Glomerular visceral epithelial cell (primary cell): ENCODE data around the gene KIAA1217.

Experiments used
- DNase-seq: peaks from one replicate; pipeline ENCODE4 v3.0.0-alpha.2; 2016; ENCODE audit errors: extremely low spot score

The KIAA1217 gene

DNA sequence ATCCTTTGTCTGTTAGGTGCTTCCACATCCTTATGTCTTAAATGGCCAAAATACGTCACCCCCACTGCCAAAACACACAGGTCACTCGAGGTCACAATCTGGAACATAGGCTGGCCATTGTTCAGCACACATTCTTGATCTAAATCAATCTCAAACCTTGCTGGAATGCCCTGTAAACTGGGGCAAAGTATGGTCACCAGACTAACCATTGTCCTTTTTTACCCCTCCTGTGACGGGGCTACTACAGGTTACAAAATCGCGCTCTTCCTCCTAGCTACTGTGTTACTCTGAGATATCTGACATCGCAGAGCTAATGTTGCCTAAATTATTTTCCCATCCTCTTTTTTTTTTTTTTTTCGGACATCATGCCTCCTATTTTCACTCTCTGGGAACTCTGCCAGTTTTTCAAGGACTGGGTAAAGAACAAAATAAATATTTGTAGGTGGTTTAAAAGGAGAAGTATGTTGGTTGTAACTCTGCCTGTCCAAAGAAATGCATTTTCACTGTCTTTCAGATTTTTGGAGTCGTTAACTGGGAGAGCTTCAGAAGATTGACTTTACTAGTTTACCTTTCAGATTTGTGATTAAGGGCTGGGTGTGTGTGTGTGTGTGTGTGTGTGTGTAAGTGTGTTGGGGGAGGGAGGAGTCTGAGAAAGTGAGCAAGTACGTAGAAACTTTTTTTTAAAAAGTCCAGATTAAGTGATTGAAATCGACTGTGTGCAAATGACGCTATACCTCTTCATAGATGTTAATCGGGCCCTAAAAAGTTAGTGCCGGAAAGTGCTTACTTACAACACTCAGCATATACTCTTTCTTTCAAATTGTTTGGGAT is 942 bp upstream of the KIAA1217 start:
- DNase-seq: no peak

DNA sequence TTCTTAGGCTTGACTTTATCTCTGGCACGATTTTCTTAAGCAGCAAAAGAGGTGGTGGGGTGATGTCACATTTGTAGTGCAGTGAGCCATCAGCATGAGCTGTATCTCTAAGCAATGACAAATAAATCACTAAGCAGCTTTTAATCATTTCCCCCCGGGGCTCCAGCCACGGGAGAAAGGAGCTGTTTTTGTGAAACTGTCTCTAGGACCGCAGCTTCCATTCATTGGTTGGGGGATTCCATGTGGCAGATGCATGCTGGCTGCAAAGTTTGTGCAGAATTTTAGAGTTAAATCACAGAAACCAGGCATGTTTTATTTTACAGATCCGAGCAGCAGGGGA is 464 bp downstream of the KIAA1217 start:
- peak; percentile 54 for DNase-seq

DNA sequence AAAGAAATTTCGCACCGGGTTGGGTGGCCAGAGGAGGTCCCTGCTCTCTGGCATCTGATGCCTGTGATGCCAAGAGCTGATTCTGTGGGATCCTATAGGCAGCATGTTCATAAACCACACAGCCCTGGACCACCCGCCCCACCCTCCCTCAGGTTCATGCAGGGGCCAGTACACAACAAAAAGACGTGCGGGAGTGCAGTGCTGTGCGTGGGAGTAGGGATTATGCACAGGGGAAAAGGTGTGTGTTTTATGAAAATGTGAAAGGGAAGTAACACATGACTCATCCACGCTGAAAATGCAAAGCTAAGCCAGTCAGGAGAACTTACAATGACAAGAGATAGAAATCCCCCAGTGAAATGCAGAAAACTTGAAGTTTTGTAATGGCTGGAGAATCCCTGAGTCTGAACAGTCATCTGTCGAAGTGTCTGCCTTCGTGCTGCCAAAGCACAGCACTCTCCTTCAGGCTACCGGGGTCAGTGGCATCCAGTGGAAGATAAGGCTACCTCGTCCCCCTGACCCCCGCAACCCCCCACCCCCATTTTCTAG is 1.1 kb downstream of the KIAA1217 start:
- DNase-seq: peak; percentile 56

DNA sequence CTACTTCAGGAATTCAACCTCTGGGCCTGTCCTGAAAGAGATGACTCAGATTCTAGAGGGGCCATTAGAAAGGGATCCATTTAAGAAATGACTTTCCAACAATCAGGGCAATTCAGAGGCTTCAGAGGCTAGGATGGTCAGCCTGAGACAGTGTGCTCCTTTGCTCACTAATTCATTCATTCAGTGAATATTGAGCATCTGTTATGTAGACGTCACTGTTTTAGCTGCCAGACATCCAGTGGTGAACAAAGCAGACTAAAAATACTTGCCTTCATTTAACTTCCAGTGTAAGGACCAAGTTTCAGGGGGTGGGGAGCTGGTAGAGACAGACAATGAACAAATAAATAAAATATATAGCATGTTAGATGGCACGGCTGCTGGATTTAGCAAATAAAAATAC is 1.6 kb downstream of the KIAA1217 start:
- no peak for DNase-seq

DNA sequence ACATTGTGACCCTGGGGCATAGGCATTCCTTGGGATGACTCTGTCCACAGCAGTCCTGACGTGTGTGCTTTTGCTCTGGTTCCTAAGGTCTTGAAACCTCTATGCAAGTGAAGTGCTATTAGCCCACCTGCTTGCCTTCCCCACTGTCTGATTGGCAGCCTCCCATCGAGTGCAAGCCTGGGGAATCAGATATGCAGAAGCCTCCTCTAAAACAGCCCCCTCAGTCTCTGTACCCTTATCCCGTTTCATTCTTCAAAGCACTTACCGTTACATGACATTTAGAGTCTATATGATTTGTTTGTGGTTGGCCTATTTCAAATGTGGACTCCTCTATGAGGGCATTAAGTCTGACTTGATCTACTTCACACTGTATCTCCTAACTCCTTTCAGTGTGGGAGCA is 4.3 kb downstream of the KIAA1217 start:
- DNase-seq: no peak

DNA sequence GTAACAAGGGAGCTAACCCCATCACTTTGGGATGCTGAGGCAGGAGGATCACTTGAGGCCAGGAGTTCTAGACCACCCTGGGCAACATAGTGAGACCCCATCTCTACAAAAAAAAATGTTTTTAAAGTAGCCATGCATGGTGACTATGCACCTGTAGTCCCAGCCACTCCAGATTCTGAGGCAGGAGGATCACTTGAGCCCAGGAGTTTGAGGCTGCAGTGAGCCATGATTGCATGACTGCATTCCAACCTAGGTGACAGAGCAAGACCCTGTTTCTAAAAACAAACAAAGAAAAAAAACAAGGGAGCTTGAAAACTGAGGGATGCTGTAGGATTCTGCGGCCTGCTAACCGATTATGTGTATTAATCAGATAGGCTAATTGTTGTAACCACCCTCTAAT is 4.9 kb downstream of the KIAA1217 start:
- DNase-seq: no peak

DNA sequence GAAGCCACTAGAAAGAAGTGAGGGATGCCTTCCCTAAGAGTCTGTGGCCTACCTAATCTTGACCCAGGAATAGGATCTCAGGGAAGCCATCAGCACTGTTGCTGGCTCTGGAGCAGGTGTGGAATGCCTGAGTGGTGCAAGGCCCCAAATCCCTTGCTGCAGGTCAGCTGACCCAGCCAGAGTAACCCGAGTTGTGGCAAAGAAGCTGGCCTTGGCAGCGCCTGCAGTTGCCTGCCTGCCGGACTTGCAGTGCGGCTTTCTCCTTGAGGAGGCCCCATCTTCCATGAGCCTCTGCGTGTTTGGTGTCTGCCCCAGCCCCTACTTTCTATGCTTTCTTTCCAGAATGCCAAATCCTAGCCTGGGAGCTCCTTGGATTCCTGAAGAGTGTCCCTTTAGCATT is 5.8 kb downstream of the KIAA1217 start:
- DNase-seq: no peak

DNA sequence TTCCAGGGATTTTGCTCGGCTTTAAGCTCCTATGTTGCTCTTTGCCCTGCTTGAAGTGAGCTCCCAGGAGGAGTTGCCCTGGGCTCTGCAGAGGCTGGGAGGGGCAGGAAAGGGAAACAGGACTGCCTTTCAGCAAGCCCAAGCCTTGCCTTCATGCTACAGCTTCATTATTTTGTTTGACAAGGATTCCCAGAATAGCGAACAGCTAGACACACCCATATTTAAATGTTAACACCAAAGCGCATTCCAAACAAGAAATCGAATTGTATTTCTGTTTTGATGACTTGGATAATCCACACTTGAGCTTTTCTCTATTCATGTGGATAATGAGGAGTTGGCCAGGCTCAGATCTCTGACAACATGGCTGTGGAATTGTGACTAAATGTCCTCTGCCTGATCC is 6.3 kb downstream of the KIAA1217 start:
- DNase-seq: no peak

DNA sequence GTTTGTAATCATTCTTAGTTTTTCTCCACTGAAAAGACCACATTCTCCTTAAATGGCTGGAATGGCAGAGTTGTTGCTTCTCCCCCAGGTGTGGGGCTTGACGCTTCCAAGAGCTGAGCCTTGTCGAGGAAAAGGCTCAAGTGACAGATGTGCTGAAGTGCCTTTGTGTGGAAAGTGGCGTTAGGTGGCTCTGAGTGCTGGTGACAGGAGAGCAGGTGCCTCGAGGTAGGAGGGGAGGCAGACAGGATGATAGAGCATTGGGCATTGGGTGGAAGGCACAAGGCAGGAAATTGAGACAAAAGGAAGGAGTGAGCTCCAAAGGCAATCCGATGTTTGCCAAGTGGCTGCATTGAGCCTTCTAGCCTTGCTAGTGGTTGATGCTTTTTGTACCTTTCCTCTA is 6.7 kb downstream of the KIAA1217 start:
- no peak for DNase-seq

DNA sequence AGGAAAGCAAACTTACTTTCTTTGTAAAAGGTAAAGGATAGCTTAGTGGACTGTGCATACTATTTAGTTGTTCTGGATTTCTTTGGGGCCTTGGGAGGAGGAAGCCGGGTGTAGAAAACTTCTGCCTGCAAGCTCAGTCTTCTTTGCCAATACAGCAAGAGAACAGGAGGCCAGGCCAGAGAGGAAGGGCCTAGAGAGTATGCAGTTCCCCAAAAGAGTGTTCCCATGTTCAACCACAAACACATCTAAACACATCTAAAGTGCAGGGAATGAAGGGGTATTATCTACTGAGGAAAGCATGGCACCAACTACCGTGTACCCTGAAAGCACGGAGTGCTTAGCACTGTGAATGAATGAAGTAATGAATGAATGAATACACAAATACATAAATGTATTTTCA is 11.0 kb downstream of the KIAA1217 start:
- no peak for DNase-seq

DNA sequence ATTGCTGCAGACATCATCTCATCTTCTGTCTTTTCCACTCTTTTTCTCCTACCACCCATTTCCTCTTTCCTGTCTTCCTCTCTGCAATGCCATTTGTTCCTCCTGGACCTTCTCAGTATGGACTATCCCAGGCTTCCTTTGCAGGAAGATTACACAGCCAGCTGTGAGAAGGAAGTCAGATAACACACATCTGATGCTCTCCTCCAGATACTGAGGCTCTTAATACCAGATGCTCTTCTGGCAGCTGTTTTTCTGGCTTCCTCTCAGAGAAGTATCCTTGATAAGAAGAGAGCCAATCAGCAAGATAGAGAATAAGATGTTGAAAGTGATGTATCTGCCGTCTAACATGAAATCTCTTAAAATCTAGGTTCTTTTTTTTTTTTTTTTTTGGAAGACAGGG is 14.4 kb downstream of the KIAA1217 start:
- DNase-seq: no peak

DNA sequence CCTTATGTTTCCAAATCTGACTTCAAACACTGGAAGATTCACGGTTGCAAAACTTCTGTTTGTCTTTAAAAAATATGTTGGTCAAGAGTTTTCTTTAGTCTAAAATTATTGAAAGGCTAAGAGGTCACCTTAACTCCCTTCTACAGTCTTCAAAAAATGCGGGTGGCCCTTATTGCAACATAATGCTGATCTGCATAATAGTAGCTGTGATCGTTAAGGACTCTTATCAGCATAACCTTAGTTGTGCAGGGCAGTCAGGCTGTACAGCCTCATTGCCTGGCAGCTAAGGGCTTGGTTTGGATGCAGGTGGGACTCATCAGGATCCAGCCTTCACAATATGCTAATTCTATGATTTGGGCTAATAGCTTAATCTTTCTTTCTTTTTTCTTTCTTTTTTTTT is 15.0 kb downstream of the KIAA1217 start:
- DNase-seq: no peak

DNA sequence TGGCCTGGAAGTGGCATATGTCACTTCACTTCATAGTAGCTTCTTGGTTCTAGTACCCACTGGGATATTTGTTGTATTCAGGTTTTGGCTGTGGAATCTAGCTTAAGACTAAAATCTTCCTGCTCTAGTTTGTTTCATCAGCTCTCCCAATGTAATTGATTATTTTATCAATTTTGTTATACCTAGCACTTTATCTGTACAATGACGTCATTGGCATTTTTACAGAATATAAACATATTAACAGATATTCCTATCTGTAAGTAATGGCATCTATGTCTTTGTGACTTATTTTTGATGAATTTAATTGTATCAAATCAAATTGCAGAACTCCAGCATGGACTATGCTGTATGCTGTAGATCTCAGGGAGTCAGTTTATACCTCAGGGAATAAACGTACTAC is 19.7 kb downstream of the KIAA1217 start:
- no peak for DNase-seq

DNA sequence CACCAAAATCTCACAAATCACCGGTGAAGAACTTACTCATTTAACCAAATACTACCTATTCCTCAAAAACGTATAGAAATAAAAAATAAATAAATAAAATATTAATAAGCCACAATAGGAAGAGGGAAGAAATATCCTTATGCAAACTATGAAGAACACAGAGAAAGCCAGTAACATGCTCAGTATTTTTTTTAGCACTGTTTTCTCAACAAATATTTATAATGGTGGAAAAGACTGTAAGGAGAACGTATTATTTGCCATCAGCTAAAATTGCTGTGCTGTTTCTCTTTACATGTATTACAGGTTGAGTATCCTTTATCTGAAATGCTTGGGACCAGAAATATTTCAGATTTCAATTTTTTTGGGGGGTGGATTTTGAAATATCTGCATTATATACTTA is 21.0 kb downstream of the KIAA1217 start:
- no peak for DNase-seq

DNA sequence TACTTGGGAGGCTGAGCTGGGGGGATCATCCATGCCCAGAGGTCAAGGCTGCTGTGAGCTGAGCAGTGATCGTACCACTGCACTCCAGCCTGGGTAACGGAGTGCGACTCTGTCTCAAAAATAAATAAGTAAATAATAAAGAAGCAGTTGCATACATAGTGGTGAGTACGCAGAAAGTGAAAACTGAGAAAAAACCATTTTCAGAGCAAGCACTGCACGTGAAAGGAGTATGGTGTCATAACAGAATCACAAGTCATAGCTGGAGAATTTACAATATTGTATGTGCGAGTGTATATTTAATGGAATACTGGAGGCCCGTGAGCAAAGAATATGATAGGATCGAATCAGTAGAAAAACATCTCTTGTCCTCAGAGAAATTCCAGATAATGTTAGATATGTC is 22.3 kb downstream of the KIAA1217 start:
- no peak for DNase-seq

DNA sequence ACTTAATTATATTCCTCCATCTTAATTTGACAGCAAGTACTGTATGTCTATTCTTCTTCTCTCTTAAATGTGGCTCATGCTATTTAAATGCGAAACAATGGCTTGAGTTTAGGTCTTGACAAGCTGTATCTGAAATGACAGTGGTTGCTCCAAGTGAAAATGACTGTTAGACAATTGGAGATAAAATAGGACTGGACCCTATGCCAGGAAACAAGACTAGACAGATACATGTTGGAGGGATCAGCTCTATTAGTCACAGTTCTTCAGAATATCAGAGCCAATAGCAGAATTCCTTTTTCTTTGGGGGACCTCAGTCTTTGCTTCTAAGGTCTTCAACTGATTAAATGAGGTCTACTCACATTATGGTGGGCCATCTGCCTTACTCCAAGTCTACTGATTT is 25.8 kb downstream of the KIAA1217 start:
- DNase-seq: no peak

DNA sequence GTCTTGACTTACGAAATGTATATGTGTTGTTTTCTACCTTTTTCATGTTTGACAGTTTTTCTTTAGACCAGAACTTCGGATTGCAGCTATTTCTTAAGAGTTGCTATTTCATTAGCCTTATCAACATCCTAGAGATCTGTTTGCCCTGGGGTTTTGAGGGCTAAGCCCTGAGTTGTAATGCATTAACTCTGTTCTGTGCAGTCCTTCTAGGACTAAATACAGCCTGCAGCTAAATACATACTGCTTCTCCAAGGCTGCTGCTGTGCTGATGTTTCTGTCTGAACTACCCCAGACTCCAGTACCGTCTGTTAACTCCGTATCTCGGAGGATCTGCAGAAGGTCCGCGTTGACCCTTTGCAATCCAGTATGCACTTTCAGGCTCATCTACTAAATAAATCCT is 26.5 kb downstream of the KIAA1217 start:
- no peak for DNase-seq

DNA sequence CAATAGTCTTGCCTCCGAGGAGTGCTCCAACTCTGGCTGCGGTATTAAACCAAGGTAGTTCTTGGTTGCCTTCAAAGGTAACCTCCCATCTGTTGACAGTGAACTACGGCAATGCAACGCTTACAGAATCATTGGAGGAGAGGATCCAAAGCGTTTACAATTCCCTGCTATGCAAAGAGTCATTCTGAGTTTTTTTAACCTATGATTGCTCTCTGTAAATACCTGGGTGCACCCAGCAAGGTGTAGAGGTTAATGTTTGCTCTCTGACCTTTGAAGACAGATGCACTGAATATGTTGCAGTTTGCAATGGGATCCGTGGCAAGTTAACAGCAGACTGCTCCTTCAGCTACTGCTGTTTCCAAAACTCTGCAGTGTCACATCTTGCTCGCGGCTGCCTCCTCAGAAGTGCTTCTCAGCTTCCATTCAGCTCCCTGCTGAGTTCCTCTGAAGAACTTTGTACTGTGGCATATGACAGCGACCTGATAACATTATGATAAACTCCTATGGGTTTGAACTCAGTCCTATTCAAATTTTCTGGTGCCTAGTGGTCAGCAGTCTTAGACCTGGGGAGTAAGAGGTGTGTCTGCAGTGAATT is 29.0 kb downstream of the KIAA1217 start:
- DNase-seq: no peak

DNA sequence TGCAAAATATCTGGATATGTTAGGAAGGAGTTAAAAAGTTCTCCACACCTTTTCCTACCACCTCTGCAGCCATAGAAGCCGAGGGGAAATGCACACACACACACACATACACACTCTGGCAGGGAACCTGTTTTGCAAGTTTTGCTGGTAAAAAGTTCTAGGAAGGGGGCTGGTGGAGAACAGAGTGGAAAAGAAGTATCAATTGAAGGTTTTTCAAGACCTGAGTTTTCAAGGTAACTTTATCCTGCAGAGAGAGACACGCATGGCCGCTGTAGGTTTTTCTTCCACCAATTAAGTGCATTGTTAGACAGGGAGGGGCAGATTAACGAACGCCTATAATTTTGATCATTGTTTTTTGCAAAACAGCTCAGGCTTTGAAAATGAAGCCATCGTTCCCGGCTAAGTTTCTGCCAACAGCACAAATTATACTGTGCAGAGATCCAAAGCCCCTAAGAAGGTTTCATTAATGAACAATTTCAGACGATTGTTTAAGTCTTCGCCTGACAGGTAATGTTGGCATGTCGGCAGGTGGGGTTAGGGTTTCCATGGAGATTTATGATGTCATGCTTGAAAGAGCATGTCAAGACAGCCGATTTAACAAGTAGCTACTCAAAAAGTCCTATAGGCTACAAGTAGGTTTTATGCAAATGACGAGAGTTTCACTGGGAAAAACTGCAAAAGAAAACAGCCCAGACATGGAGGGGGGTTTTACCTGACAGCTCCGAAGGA is 29.7 kb downstream of the KIAA1217 start:
- no peak for DNase-seq

DNA sequence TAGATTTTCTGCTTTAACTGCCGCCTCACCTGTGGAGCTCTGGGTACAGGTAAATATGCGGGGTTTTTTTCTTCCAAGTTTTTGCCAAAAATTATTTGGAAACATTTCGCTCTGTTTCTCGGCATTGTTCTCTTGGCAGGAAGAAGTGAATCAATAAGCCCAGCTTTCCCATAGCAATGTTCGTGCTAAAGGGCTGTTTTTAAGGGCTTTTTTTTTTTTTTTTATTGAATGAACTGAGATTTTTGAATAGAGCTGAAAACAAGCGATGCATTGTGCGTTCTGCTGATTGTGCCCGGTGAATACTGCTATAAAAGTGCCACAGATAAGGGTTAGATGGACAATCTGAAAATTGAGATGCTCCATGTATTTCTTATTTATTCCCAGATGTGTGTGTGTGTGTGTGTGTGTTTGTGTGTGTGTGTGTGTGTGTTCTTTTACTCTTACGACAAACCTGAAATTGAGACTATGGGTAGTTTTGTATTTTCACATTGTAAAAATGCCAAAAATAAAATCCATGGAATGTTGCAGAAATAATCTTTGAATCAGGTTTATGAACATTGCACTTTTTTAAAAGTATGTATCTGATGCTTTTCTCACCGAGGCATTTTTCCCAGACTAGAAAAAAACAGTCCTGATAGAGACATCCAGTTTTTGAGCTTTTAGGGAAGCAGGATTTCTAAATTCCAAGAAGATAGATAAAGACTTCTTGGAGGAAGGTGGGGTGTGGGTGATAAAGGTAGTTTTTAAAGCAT is 30.5 kb downstream of the KIAA1217 start:
- no peak for DNase-seq

DNA sequence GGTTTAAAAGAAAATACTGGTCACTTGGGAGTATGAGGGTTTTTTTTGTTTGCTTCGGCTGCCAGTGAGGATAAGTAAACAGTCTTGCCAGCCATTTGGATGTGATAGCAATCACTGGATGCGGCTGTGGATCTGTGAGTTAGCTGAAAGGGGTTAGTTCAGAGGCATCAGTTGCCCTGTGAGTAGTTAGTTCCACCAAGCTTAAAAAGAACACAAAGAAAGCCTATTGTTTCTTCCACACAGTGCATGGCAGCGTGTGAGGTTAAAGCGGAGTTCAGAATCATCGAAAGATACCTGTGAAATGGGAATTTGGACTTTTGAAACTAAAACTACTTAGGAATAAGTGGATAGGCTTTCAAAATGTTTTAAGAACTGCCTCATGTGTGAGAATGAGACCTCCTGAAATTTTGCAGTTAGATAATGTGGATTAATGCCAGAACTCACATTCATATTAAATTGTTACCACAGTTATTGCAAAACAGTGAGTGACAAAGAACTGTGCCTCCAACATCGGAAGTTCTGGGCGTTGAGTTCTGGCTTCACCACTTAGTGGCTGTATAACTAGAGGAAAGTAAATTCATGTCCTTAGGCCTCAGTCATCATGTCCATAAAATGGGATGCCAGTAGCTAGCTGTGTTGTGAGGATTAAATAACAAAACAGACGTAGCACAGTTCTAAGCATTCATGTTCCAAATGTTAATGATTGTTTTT is 31.3 kb downstream of the KIAA1217 start:
- no peak for DNase-seq
